NCI-H2107 treated with DMSO at 0.1 percent for 48 hours (cell line): ENCODE measurements around the gene BAG3.
"Not testable (repeated sequence)": the region's sequence is repeated elsewhere in the genome, so short reads cannot be mapped to it uniquely, and the experiment has no call there.

Source experiments
- DNase-seq: peaks from one replicate; lab custom pipeline; 2025; ENCODE audit not compliant: unreplicated experiment; lab: John Stamatoyannopoulos, UW

The BAG3 gene

GRCh38 chr10:119650692-119651513, at the start of gene BAG3:
BAG3 (plus strand) TSS chr10:119651380; CDS start chr10:119651676, 296 bp downstream.
- DNase-seq = no peak

- no peak for DNase-seq
Measured at GRCh38 chr10:119602241-119603095, 48.7 kb upstream of the BAG3 start.

GRCh38 chr10:119604468-119604867, 46.7 kb upstream of the BAG3 start:
- no peak for DNase-seq

GRCh38 chr10:119608316-119609155, 42.6 kb upstream of the BAG3 start:
- DNase-seq = no peak

- no peak for DNase-seq
Measured at GRCh38 chr10:119609516-119609915, 41.7 kb upstream of the BAG3 start.

GRCh38 chr10:119611433-119611832, 39.7 kb upstream of the BAG3 start:
- DNase-seq = no peak

GRCh38 chr10:119613741-119614140, 37.4 kb upstream of the BAG3 start:
- no peak for DNase-seq

- no peak for DNase-seq
Measured at GRCh38 chr10:119614686-119615085, 36.5 kb upstream of the BAG3 start.

GRCh38 chr10:119616882-119617570, 34.2 kb upstream of the BAG3 start:
- no peak for DNase-seq

- no peak for DNase-seq
Measured at GRCh38 chr10:119619215-119619614, 32.0 kb upstream of the BAG3 start.

- DNase-seq = not testable (repeated sequence)
Measured at GRCh38 chr10:119619811-119620210, 31.4 kb upstream of the BAG3 start.

GRCh38 chr10:119620241-119621077, 30.7 kb upstream of the BAG3 start:
- no peak for DNase-seq

- DNase-seq = no peak
Measured at GRCh38 chr10:119621078-119621384, 30.1 kb upstream of the BAG3 start.

- no peak for DNase-seq
Measured at GRCh38 chr10:119625570-119626280, 25.5 kb upstream of the BAG3 start.

- no peak for DNase-seq
Measured at GRCh38 chr10:119630300-119630699, 20.9 kb upstream of the BAG3 start.

GRCh38 chr10:119633538-119634218, 17.5 kb upstream of the BAG3 start:
- no peak for DNase-seq

GRCh38 chr10:119634219-119634544, 17.0 kb upstream of the BAG3 start:
- no peak for DNase-seq

- no peak for DNase-seq
Measured at GRCh38 chr10:119637631-119638030, 13.5 kb upstream of the BAG3 start.

- no peak for DNase-seq
Measured at GRCh38 chr10:119638982-119639381, 12.2 kb upstream of the BAG3 start.
